GM06990 (cell line): ENCODE results near the gene TCF4.

ENCODE experiments used
- DNase-seq: peaks from one replicate; pipeline ENCODE4 v3.0.0-alpha.2; 2011; ENCODE audit not compliant: insufficient read length; ENCODE audit errors: extremely low read depth
- H3K27me3 ChIP-seq: replicated peaks from 2 replicates; pipeline ENCODE4 v1.6.0; 2011; ENCODE audit warnings: low read length; ENCODE audit not compliant: control insufficient read depth, insufficient read depth
- H3K36me3 ChIP-seq: 2 replicates; pipeline ENCODE4 v1.5.1; 2011; ENCODE audit warnings: low read length; ENCODE audit not compliant: control insufficient read depth, insufficient read depth
- H3K4me3 ChIP-seq: replicated peaks from 2 replicates; pipeline ENCODE4 v1.5.1; 2011; ENCODE audit warnings: low read depth, mild to moderate bottlenecking, control low read depth, low read length
- TF ChIP-seq, protein P1 (sequence below): IDR thresholded peaks from 2 replicates; pipeline ENCODE4 v1.5.1; 2011; ENCODE audit warnings: low read length, control low read depth, mild to moderate bottlenecking, inconsistent platforms; ENCODE audit not compliant: insufficient read depth, poor library complexity, severe bottlenecking

The TCF4 gene

DNA sequence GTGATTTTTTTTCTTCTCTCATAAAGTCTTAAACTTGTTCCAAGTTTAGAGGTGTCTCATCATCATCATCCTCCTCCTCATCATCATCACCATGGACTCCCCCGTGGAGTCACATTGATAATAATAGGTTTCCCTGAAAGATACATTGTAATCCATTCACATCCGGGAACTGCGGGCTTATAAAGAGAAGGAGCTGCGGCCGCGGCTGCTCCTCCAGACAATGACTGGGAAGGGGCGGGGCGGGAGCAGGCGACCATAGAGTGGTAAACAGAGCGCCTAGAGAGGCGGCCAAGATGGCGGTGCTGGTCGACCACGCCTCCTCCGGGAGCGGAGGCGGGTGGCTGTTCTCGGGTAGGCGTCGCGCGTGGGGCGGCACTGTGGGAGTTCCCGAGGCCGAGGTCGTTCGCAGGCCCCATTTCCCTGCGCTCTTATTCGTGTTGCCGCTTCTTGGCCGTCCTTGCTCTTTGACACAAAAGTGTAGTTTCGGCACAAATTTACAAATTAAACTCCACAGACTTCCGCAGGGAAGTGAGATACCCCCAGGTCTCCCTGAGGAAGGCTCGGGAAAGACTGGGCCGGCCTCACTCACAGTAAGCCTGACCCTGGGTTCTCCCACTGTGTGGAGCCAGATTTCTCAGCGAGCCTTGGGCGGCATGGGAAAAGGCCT is 1.8 kb upstream of the TCF4 start:
- peak overlapping the region; percentile 53 for H3K4me3 ChIP-seq

DNA sequence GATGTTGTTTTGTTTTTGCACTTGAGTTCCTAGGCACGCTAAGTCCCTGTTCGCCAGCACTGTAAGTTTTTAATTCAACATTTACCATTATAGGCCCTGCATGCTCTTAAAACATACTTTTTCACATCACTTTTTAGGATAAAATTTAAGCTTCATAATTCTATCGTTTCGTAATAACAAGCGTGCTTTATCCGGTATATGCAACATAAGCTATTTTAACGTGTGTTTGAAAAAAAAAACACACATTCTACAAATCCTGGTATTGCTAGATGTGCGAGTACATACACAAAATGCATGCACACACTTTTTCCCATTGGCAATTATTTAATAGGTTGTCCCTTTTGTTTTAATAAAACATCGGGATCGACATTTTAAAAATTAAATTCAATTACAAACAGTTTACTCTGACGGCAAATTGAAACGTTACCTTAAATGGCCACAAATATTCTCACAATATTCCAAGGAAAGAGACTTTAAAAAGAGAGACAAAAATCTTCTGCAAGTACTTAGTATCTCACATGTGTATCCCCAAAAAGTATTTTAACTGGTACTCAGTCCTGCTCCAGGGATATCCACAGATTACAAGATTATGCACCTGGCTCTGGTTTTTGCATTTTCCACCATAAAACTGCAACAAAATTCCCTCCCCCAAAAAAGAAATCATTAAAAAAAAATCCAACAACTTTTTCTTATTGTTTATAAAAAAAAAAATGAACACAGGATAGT is 1.0 kb upstream of the TCF4 start:
- Histone ChIP-seq H3K36me3 (no peaks in the 10 kb centered on the region), H3K27me3 (no peaks in the 10 kb centered on the region), H3K4me3 (peak overlapping the region; percentile 47)
- TF ChIP-seq, protein P1, sequence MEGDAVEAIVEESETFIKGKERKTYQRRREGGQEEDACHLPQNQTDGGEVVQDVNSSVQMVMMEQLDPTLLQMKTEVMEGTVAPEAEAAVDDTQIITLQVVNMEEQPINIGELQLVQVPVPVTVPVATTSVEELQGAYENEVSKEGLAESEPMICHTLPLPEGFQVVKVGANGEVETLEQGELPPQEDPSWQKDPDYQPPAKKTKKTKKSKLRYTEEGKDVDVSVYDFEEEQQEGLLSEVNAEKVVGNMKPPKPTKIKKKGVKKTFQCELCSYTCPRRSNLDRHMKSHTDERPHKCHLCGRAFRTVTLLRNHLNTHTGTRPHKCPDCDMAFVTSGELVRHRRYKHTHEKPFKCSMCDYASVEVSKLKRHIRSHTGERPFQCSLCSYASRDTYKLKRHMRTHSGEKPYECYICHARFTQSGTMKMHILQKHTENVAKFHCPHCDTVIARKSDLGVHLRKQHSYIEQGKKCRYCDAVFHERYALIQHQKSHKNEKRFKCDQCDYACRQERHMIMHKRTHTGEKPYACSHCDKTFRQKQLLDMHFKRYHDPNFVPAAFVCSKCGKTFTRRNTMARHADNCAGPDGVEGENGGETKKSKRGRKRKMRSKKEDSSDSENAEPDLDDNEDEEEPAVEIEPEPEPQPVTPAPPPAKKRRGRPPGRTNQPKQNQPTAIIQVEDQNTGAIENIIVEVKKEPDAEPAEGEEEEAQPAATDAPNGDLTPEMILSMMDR: no peak
- DNase-seq: no peak

More for the DNA sequence above, 1.8 kb upstream of the TCF4 start:
- TF ChIP-seq, protein P1: no peak
- no peaks in the 10 kb centered on the region for H3K36me3 ChIP-seq
- DNase-seq: peak; percentile 75
- no peaks in the 10 kb centered on the region for H3K27me3 ChIP-seq

DNA sequence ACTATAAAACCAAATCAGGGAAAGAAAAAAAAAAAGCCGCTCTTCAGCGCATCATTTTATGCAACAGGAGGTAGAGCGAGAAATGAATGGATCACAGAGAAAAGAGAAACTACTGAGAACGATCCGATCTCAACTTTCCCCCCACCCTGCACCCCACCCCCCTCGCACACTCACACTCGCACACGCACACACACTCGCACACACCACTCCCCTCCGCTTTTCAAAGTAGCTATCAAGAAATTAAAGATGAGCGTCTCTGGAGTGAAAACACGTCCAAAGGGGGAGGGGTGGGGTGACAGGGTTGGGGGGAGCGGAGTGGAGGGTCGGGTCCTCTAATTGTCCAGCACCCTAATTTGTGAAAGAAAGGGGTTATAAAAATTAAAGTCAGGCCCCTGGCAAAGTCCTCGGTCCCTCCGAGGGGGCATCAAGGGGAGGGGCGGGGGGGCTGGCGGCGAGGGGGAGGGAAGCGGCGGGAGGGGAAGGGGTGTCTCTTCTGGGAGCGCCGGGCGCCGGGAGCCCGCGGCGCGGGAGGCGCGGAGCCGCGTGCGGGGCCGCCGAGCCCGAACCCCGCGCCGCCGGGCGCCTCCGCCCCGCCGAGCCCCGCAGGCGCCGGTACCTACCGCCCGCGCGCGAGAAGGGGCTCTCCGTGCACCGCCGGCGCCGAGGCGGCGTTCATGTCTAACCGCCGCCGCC is 428 bp downstream of the TCF4 start:
- TF ChIP-seq, protein P1: no peak
- DNase-seq: no peak
- peak overlapping the region; percentile 60 for H3K4me3 ChIP-seq
- H3K36me3 ChIP-seq: no peaks in the 10 kb centered on the region
- H3K27me3 ChIP-seq: no peaks in the 10 kb centered on the region

DNA sequence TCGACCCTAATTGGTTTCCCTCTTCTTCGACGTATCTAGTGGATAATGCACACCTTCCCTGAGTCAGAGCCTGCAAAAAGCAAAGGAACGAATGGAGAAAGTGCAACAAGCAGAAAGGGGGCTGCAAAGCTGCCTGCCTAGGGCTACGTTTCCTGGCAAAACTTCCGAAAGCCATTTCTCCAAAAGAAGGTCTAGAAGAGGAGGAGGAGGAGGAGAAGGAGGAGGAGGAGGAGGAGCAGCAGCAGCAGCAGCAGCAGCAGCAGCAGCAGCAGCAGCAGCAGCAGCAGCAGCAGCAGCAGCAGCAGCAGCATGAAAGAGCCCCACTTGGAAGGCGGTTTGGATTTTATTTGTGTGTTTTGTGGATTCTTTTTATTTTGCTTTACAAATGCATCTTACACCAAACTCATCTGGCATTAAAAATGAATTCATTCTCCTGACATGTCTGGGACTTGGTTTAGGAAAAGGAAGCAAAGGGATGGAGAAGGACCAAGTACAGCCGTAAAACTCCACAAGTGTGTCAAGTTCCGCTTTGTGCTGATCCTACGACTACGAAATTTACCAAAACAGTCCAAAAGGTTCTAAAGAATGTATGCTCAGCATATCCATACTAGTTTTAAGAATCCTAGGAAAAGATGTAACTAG is 2.0 kb downstream of the TCF4 start:
- TF ChIP-seq, protein P1: no peak
- H3K27me3 ChIP-seq: no peaks in the 10 kb centered on the region
- H3K4me3 ChIP-seq: no peak overlapping the region
- no peaks in the 10 kb centered on the region for H3K36me3 ChIP-seq
- DNase-seq: no peak

DNA sequence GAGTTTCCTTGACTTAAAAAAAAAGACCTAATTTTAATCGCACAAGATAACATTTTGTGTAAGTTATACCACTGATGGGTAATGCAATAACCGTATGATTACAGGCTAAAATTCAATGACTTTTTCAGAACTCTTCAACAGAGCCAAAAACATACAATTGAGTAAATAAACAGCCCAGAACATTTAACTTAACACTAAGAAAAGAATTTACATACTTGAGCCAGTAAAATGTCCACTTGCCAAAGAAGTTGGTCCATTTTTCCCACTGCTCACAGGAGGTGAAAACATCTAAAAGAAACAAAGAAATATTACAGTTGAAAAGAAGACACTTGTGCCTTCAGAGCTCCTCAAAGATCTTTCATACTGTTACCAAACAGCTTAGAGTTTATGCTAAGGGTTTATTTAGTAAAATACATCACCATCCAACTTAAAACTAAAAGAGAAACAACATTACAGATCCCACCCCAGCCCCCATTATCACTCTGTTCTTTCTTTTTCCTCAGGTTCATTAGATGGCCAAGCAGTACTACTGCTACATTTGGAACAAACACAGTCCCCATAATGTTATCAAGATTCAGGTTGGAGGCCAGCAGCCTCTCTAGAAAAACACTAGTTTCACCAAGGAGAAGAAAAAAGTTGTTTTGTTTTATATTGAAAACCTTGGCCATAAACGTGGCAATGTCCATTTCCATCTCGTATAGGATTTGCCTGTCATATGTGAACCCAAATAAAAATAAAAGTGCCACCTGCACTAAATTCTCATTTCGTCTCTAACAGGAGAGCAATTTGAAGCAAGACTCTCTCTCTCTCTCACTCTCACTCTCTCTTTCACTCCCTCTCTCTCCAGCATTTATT is 2.7 kb downstream of the TCF4 start:
- no peak for DNase-seq
- TF ChIP-seq, protein P1: no peak
- Histone ChIP-seq H3K4me3 (no peak overlapping the region), H3K36me3 (no peaks in the 10 kb centered on the region), H3K27me3 (no peaks in the 10 kb centered on the region)
